ENCODE results near the gene PRR33. TPM values are rescaled to one million over a fixed set of nuclear protein-coding genes. Genes with fewer than 3 reads are reported as not detected.

Gene PRR33
- polyA plus RNA-seq, 1 experiment: not detected

GRCh38 chr11:1868636-1869291 is 22.9 kb downstream of the PRR33 start:
- Histone ChIP-seq H3K27me3 (ENCODE audit: control insufficient read depth, insufficient read depth, low read length) (peaks cover 2% of the 10 kb centered on the region; the same call in 1 of the 2 replicates), H3K4me3 (ENCODE audit: low read depth, low read length) (no peak overlapping the region), H3K36me3 (ENCODE audit: control insufficient read depth, insufficient read depth, low read length) (no peaks in the 10 kb centered on the region)
- POLR2A ChIA-PET: no interaction called here
- no peak for TF ChIP-seq CTCF (IDR thresholded peaks at IDR 0.05; ENCODE audit: insufficient read depth, low read depth, low read length)
- CTCF ChIA-PET: interaction anchor here (0.9 to 2.2 kb wide), 3 partner anchors 9 to 51 kb away, joined by 3 to 10 read pairs (median 4); partner anchors contain the start of gene TNNT3
- DNase-seq (ENCODE audit: low read depth): no peak

GRCh38 chr11:1868056-1868635 is 23.5 kb downstream of the PRR33 start:
- Histone ChIP-seq H3K27me3 (ENCODE audit: control insufficient read depth, insufficient read depth, low read length) (peaks cover 2% of the 10 kb centered on the region; the same call in 1 of the 2 replicates), H3K4me3 (ENCODE audit: low read depth, low read length) (no peak overlapping the region), H3K36me3 (ENCODE audit: control insufficient read depth, insufficient read depth, low read length) (no peaks in the 10 kb centered on the region)
- no peak for DNase-seq (ENCODE audit: low read depth)
- CTCF ChIA-PET: no interaction called here
- no peak for TF ChIP-seq CTCF (IDR thresholded peaks at IDR 0.05; ENCODE audit: insufficient read depth, low read depth, low read length)
- POLR2A ChIA-PET: no interaction called here

DNA sequence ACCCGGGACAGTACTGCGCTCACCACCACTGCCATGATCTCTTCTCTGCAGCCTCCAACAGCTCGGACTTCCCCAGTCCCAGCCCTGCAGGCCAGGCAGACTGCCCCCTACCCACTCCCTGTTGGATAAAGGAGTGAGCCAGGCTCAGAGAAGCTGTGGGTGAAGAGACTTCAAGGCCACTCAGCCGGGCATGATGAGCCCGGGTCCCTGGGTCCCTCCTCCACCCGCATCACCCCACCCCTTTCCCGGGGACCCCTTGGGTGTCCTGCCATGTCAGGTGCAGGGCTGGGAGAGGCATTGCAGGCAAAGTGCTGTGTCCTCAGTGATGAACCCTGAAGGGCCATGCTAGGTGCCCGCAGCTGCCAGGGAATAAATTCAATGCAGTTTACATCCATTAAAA is 24.3 kb downstream of the PRR33 start:
- no peak for DNase-seq (ENCODE audit: low read depth)
- no peak for TF ChIP-seq CTCF (IDR thresholded peaks at IDR 0.05; ENCODE audit: insufficient read depth, low read depth, low read length)
- ChIA-PET CTCF (interaction anchor here (1.5 to 2.4 kb wide), 2 partner anchors 9 to 15 kb away, joined by 7 read pairs; no protein-coding TSS in a partner anchor), POLR2A (no interaction called here)
- no peak overlapping the region for H3K4me3 ChIP-seq (ENCODE audit: low read depth, low read length)
- no peaks in the 10 kb centered on the region for H3K36me3 ChIP-seq (ENCODE audit: control insufficient read depth, insufficient read depth, low read length)
- peaks cover 2% of the 10 kb centered on the region; the same call in 1 of the 2 replicates for H3K27me3 ChIP-seq (ENCODE audit: control insufficient read depth, insufficient read depth, low read length)

GRCh38 chr11:1866776-1867175 is 24.9 kb downstream of the PRR33 start:
- TF ChIP-seq CTCF (IDR thresholded peaks at IDR 0.05; ENCODE audit: insufficient read depth, low read depth, low read length): no peak
- peaks cover 2% of the 10 kb centered on the region; the same call in 1 of the 2 replicates for H3K27me3 ChIP-seq (ENCODE audit: control insufficient read depth, insufficient read depth, low read length)
- H3K4me3 ChIP-seq (ENCODE audit: low read depth, low read length): no peak overlapping the region
- POLR2A ChIA-PET: no interaction called here
- CTCF ChIA-PET: interaction anchor here (1.5 to 2.4 kb wide), 2 partner anchors 10 to 16 kb away, joined by 7 read pairs; no protein-coding TSS in a partner anchor
- DNase-seq (ENCODE audit: low read depth): no peak
- no peaks in the 10 kb centered on the region for H3K36me3 ChIP-seq (ENCODE audit: control insufficient read depth, insufficient read depth, low read length)

GRCh38 chr11:1866226-1866625 is 25.5 kb downstream of the PRR33 start:
- no peak for DNase-seq (ENCODE audit: low read depth)
- ChIA-PET POLR2A (no interaction called here), CTCF (interaction anchor here (0.9 to 2.4 kb wide), 3 partner anchors 10 to 83 kb away, joined by 3 to 7 read pairs (median 7); no protein-coding TSS in a partner anchor)
- no peaks in the 10 kb centered on the region for H3K36me3 ChIP-seq (ENCODE audit: control insufficient read depth, insufficient read depth, low read length)
- H3K27me3 ChIP-seq (ENCODE audit: control insufficient read depth, insufficient read depth, low read length): peaks cover 2% of the 10 kb centered on the region; the same call in 1 of the 2 replicates
- no peak overlapping the region for H3K4me3 ChIP-seq (ENCODE audit: low read depth, low read length)
- TF ChIP-seq CTCF (IDR thresholded peaks at IDR 0.05; ENCODE audit: insufficient read depth, low read depth, low read length): no peak
